Stimulated activated CD4-positive, alpha-beta T cell treated with anti-CD3 and anti-CD28 coated beads, Interleukin-2, amount 100 ng/mL, for 48 hours (primary cell): Measurements from ENCODE around the gene INPP5A.

ENCODE experiments used
- DNase-seq, 2 donors: peaks; one replicate each; pipeline ENCODE4 v3.0.0-alpha.2; 2020

INPP5A gene

DNA sequence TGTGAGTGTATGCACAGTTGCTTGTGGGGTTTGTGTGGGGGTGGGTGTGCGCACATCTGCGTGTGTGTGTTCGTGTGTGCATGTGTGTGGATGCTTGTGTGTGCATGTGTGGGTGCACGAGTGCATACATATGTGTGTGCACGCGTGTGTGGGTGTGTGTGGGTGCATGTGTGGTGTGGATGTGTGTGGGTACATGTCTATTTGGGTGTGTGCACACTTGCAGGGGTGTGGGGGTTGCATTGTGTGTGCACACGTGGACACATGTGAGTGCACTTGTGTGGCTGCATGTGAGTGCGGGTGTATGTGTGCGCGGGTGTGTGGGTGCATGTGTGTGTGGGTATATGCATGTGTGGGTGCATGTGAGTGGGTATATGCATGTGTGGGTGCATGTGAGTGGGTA, 174.7 kb downstream of the INPP5A start:
- no peak for DNase-seq

DNA sequence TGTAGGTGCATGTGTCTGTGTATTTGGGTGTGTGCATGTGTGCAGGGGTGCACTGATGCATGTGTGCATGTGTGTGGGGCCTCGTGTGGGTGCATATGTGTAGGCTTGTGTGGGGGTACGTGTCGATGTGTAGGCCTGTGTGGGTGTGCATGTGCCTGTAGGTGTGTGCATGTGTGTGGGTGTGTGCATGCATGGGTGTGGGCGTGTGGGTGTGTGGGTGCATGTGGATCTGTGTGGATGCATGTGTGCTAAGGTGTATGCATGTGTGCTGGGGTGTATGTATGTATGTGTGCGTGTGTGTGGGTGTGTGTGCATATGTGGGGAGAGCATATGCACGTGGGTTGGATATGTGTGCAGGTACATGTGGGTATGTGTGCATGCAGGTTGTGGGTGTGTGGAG, 175.2 kb downstream of the INPP5A start:
- no peak for DNase-seq

DNA sequence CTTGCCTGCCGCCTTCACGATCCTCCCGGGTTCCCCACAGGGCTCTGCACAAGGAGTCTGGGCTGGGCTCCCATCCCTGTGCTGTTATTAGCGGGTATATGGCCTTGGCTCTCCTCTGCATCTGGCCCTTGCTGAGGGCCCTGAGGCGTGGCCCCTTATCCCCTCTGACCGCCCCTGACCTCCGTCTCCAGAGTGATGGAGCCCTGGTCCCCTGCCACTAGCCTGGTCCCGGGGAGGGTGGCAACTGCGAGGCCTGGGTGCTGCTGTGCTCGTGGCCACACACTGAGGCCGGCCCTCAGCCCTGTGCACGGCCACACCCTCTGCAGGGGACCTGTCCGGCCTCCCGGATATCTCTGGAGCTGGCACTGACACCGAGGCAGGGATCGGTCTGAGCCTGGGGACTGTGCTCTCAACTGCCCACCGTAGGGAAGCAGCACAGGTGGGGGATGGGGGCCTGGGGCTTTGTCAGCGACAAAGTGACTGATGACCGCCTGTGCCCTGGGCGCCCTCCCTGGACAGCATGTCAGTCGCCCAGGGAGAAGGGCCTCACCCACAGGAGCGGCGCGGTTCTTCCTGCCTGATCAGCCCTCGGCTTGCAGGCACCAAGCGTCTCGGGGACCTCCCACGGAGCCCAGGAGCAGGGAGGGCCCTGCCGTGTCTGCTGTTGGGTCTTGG, 176.0 kb downstream of the INPP5A start:
- no peak for DNase-seq

DNA sequence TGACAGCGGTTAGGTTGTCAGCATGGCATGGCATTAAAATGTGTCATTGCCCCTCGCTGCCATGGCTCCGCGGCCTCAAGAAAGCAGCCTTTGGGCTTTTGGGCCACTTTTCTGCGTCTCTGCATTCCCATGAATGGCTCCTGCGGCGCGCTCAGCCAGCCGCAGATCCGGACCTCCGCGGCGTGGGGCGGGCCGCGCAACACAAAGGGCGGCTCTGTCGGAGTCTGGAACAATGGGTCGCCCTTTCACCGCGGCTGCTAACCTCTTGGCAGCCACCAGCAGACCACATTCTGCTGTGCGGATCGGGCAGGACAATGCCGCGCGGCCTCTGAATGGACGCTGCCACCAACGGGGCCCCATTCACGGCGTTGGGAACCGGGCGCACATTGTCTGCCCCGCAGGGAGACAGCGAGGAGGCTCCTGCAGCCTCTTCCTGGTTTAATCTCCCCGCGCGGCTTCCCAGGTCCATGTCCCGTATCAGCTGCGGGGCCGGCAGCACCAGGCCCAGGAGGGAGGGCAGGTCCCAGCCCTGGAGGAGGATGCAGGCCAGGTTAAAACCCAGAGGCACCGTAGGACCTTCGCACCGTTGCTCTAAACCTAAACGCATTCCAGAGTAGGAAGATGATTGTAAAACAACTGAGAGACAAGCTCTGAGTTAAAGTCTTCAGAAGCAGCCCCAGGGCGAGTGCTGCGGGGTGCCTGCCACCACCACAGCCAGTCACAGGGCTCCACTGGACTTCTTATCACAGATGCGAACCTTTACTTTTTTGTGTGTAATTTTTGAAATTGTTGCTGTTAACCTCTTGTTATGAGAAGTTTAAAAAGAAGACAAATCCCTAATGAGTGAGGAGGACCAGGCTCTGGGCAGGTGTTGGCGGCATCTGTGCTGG, 176.8 kb downstream of the INPP5A start:
- DNase-seq = no peak

DNA sequence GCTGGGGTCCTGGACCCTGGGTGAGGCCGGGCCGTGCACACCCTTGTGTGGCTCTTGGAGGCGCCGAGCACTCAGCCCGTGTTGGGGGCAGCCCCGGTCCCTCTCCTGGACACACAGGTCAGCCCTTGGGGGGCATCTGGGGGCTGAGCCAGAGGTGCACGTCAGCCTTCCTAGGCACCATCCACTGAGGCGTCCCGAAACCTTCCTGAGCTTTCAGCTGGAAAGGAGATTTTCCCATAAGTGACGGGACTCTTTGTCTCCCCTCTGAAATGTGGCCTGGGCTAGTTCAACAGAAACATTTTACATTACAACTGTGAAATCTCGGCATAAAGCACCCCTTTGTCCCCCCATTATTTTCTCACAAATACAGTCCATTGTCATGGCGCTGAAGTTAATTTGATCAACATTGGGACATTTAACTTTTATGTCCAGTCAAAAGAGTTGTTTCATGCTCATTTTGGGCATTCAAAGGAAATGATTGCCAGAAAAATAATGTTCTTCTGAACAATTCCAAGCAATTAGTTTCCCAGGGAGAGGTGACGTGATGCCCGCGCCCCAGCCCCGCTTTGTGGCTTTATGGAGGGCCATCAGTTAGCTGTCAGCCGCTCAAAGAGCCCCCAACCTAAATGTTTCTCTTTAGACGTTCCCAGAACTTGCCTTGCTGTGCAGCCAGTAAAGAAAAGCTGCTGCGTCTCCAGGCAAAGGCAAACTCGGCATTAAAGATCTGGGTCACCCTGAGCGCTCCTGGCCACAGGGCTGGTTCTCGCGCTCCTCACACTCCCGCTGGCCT, 177.6 kb downstream of the INPP5A start:
- no peak for DNase-seq

DNA sequence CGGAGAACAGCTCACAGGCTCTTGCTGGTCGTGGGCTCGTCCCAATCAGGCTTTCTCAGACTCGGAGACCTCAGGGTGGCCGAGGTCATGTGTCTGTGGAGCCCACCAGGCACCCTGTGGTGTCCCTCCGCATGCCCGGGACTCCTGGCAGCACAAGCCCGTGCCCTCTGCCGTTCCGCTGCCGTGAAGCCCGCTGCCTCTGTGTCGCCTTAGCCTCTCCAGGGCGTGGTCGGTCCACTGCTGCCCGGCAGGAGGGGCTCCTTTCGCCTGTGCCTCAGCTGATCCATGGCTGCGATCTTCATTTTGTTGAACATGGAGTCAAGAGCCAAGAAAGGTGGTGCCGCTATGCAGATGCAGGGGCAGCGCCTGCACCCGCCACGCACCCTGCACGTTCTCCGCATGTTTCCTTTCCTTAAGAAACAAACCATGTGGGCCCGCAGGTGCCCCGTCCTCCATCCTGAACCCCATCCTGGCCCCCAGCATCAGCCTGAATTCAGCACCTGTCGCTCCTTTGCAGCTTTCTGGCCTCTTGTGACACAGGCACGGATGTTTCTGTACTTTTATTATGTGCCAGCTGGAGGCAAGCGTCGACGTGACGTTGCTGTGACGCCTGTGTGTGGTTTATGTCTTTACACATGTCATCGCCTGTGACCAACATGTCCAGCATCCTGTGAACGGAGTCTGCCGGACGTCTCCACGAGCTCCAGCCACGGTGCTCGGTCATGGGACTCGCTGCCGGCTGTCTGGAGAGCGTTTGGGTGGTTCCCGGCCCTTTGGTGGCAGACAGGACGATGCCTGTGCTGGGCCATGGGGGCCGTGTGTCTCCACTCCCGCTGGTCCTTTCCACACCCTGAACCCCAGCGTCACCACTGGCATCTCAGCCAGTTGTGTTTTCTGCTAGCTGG, 178.4 kb downstream of the INPP5A start:
- DNase-seq = no peak

DNA sequence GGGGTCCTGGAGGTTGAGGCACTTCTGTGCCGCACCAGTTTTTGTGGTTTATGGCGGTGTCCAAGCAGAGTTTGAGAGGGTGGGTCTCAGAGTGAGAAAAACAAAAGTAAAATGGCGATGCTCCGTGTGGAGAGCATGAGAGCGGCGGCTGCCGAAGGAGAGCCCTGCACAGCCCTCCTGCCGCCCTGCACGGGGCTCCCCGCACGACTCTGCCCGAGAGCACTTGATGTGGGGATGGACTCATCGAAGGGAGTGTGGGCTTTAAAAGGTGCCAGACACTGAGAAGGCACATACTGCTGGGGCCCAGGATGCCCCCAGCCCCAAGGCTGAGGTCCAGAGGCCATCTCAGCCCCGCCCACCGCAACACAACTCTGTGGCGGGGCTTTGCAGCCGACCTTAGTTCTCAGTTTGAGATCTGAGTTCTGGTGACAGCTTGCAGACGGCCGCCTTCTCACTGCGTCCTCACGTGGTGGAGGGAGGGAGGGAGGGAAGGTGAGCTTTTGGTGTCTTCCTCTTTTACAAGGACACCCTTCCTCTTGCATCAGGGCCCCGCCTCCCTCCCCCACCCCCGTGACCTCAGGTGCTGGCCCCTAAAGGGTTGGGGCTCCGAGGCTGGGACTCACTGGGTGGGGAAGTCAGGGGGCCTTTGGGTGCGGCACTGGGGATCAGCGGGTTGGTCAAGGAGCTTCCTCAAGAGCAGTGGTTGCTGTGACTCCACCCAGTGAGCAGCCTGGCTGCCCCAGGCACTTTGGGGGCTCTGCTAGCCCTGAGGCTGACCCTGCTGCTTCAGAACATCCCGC, 179.3 kb downstream of the INPP5A start:
- no peak for DNase-seq

DNA sequence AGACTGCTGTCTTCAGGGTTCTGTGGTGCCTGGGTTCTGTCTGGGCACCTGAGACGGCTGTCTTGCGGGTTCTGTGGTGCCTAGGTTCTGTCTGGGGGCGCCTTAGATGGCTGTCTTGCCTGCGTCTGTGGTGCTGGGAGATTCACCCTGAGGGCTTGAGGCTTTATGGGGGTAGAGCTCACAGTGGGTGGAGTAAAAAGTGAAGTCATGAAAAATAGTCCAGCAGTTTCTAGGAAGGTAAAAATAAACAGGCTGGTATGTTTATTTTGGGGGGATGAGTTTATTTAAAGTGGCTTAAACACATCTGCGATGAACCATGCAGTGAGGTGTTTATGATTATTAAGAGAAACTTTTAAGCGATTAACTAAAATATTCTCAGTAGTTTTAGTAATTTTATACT, 184.1 kb downstream of the INPP5A start:
- no peak for DNase-seq

DNA sequence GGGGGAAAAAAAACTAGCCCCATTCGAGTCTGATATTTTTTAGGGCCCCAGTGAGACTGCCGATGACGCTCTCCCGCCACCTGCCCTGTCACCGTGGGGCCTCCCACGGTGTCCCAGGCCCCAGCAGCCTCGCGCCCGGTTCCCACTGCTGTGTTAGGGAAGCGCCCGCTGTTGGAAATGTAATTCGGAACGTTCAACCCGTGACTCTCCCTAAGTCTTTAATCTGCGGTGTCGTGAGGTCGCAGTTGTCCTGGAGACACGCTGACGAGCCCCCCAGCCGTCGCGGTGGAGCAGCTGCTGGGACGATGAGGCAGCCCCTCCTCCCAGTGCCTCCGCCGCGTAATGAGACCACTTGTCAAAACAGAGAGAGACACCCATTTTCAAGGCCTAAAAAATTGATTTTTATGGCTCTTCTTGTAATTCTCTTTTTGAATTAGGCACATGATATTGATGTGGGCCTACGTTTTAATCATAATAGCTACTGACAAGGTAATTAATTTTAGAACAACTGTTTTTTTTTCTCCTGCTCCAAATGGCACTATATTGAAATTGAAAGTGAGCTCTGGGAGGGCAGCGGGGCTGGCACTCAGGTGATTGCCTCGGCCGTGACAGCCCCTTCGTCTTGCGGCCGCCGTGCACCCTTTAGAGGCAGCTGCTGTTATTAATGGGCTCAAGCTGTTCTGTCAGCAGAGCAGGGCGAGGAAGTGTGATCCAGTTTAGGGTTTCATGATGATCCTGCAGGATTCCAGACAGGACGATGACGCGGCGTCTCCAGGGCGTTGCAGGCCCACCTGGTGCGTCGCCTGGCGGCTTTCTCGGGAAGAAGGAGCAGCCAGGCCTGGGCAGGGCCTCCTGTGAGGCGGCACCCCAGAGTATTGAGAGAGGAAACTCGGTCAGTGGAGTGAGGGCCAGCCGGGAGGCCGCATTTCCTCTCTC, 185.1 kb downstream of the INPP5A start:
- no peak for DNase-seq

DNA sequence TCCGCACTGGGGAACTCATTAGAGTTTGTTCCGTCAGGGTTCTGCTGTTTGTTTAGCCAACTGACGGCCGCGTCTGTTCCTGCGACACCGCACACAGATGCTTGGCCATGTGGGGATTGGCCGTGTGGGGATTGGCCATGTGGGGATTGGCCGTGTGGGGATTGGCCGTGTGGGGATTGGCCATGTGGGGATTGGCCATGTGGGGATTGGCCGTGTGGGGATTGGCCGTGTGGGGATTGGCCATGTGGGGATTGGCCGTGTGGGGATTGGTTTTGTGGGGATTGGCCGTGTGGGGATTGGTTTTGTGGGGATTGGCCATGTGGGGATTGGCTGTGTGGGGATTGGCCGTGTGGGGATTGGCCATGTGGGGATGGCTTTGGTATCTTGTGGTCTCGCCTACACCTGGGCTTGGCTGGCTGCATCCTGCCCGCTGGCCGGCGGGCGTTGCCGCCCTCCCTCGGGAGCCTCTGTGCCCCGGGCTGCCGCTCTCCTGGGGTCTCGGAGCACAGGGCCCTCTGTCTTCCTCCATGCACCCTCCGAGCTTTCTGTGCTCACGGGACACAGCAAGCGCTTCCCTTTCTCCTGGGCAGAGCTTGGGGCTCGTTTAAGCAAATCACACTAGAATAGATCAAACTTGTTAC, 185.9 kb downstream of the INPP5A start:
- DNase-seq = no peak

DNA sequence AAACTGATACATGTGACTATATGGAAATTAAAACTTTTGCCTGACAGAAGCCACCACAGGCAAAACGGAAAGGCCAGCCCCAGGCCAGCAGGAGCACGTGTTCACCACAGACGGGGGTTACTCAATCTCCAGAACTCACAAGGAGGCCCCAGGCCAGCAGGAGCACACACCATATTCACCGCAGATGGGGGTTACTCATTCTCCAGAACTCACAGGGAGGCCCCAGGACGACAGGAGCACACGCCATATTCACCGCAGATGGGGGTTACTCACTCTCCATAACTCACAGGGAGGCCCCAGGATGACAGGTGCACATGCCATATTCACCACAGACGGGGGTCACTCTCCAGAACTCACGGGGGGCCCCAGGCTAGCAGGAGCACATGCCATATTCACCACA, 186.9 kb downstream of the INPP5A start:
- no peak for DNase-seq

DNA sequence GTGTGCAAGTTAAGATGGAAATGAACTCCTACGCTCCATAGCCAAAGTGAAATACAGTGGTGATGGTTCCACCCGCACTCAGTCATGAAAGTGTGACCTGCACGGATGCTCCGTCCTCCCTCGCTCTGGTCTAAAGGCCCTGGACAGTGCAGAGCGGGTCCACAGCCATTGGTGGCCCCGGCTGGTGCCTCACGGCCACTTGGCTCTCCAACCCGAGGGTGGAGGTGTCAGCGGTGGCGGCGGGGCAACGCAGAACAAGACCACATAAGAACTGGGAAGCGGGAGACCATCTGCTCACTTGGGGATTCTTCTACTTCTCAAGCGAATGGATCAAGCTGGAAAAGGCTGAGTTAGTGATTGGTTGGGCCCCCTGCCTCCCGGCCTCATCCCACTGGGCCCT, 187.6 kb downstream of the INPP5A start:
- DNase-seq = no peak

DNA sequence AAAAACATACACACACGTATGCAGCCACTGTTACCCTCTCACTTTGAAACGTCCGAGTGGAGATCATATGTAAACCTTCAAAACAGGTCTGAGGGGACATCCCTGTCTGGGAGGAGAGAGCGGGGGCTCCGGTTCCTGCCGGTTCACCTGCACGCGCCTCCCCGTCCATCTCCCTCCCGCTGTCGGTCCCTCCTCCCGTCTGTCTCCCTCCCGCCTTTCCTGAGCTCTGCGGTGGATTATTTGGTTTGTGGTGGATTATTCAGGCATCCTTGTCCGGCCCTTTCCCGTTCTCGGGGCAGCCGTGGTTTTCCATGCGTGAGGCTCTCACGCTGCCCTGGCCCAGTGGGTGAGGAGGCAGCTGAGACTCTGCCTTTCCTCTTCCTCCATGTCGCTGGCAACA, 188.6 kb downstream of the INPP5A start:
- DNase-seq = no peak

DNA sequence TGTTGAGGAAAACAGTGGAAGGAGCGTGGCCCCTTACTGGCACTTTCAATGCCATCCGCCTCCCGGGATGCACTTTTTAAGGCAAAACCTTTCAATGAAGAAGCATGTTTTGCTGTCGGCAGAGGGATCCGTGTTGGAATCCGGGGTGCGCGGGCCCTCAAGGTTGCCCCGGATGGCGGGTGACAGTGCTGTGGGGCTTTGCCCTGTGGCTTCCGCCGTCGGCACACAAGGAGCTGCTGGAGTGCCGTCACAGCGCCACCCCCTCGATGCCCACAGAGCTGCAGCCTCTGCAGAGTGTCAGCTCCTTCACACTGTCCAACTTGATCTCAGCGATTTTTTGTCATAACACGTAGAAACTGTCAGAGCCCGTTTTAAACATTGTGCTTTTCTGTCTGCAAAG, 189.4 kb downstream of the INPP5A start:
- no peak for DNase-seq

DNA sequence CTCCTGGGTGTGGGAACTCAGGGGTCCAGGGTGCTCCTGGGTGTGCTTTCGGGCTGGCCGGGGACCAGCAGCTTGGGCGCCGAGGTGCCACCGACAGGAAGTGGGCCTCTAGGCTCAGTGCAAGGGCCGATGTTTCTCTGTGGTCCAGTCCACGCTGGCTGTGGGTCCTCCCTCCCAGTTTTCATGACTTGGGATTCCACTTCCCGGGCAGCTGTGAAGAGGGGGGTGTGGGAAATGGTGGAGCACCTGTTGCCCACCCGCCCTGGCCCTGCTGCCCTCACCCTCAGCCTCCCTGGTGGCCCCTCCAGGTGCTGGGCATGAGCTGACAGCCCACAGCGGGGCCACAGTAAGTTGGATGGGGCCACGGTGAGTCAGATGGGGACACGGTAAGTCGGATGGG, 189.8 kb downstream of the INPP5A start:
- no peak for DNase-seq

DNA sequence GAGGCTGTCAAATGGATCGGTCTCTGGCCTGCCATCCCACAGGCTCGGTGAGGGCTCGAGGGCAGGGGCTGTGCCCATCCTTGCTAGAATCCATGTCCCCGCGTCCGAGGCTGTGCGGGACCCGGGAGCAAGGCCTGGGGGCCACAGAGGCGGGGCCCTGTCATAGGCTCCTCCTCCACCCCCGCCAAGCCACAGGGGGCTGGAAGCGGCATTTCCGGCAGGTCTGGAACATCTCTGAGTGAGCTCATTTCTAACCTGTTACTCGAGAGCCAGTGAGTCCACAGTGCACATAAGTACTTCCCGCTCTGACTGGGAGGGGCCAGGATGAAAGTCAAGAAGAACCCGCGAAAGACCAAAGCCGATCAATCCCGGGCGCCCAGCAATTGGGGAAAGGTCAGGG, 190.7 kb downstream of the INPP5A start:
- DNase-seq = no peak

DNA sequence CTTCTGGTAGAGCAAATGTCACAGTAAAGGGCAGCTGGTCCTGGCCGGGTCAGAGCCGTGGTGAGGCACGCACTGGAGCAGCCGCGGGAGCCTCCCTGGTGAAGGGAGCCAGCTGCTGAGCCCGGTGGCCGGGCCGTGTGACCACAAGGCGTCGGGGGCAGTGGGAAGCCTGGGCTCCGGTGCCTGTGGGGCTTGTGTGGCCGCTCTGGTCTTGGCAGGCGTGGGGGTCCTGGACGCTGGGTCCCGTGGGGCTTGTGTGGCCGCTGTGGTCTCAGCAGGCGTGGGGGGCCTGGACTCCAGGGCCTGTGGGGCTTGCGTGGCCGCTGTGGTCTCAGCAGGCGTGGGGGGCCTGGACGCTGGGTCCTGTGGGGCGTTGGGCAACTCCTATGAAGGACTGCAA, 191.2 kb downstream of the INPP5A start:
- DNase-seq = no peak

DNA sequence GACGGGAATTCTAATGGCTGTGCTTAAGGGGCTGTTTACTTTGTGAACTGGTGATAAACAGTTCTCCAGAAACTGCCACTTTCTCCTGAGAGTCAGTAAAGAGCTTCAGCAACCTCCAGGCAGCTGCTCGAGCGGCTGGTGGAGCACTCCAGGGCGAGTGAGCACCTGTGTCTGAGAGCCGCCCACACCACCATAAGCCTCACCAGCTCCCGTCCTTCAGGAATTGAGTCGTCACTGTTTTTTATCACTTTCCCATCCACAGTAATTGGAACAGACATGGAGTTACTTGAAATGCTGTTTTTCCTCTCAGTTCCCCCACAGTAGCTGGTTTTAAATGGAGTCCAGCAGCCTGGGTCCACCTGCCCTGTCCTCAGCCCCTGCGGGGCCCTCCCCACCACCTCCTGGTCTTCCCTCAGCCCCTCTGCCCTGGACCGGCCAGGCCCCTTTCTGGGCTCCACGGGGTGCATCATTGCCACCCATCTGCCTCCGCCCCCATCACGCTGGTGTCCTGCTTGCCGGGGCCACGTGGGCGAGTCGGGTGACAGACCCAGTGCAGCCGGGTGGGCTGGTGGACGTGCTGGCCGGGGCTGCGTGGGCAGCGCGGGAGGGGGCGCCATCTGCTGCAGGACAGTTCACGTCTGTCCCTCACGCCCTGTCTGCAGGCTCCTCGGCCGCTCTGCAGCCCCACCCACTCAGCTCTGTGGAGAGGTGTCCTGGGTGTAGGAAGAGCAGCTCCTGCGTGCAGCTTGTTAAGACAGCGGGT, 192.4 kb downstream of the INPP5A start:
- no peak for DNase-seq

DNA sequence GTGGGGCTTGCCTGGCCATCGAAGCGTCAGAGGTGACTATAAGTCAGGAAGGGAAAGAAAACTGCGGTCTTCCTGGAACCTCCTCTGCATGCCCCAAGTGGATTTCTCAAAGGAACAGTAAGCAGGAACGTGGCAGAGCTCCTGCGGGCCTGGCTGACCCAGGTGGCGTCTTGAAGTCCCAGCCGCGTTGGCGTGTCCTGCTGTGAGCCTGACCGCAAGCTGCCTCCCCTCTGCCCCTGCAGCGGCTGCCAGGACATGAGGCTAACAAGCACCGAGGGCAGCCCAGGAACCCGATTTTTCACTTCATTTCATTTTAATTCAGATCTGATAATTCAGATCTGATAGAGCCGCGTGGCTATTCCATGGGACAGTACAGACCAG, 193.0 kb downstream of the INPP5A start:
- no peak for DNase-seq
